ENCODE measurements around the gene PROK1.

Gene PROK1

DNA sequence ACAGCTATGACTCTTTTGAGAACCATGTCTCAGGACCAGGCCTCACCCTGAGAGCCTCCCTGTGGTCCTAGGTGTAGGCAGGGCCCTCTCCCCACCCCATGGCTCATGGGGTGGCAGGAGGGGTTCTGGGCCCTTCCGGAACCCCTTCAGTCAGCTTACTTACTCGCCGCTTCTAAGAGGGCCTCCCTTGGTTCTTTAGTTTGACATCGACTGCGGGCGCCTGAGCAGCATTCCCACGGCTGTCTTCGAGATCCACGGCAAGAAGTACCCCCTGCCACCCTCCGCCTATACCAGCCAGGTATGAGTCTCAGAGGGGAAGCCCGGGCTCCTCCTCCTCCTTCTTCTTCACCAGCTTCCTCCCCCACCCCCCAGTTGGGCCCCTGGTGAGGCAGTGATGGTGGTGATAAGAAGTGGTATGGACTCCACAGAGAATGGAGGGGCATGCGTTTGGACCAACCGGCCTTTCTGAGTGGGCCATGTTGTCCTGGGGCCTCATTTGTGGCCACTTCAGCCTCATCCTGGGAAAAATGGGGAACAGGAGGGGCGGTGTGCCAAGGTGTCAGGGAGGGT is 39.1 kb downstream of the PROK1 start:
- no peak overlapping the region for H3K4me3 ChIP-seq (ENCODE audit: low read depth, low read length)
- no peak for DNase-seq (ENCODE audit: low read depth)
- no peak for TF ChIP-seq MYC (IDR thresholded peaks at IDR 0.05; ENCODE audit: low read depth, low read length)
- TF ChIP-seq, protein P1, sequence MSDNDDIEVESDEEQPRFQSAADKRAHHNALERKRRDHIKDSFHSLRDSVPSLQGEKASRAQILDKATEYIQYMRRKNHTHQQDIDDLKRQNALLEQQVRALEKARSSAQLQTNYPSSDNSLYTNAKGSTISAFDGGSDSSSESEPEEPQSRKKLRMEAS (IDR thresholded peaks at IDR 0.05; ENCODE audit: low read depth, low read length) = no peak
- no peak for TF ChIP-seq POLR2A (IDR thresholded peaks at IDR 0.05; ENCODE audit: extremely low read depth, insufficient read length)
- TF ChIP-seq, protein P2, sequence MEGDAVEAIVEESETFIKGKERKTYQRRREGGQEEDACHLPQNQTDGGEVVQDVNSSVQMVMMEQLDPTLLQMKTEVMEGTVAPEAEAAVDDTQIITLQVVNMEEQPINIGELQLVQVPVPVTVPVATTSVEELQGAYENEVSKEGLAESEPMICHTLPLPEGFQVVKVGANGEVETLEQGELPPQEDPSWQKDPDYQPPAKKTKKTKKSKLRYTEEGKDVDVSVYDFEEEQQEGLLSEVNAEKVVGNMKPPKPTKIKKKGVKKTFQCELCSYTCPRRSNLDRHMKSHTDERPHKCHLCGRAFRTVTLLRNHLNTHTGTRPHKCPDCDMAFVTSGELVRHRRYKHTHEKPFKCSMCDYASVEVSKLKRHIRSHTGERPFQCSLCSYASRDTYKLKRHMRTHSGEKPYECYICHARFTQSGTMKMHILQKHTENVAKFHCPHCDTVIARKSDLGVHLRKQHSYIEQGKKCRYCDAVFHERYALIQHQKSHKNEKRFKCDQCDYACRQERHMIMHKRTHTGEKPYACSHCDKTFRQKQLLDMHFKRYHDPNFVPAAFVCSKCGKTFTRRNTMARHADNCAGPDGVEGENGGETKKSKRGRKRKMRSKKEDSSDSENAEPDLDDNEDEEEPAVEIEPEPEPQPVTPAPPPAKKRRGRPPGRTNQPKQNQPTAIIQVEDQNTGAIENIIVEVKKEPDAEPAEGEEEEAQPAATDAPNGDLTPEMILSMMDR (IDR thresholded peaks at IDR 0.05; ENCODE audit: low read depth, low read length) = no peak

DNA sequence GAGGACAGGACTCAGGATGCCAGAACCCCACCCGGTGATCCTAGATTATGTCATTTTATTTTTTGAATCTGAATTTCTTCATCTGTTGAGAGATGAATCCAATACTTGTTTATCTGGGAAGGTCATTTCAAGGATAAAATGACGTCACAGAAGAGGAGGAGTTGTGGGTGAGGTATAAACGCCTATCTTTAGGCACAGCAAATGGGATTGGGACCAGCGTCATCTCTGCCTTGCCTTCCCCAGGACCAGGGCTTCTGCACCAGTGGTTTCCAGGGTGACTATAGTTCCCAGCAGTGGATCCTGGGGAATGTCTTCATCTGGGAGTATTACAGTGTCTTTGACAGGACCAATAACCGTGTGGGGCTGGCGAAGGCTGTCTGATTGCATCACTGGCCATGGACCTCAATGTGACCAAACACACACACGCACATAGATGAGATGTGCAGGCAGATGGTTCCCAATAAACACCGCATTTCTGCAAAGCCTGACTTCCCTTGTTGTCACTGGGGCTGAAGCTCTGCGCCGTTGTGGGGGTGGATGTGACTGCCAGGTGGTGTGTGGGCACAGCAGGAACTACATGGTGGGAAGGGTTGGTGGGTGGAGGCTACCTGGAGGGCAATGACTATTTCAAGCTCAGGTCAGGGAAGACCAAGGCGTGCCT is 40.0 kb downstream of the PROK1 start:
- DNase-seq (ENCODE audit: low read depth) = peak; percentile 33
- no peak overlapping the region for H3K4me3 ChIP-seq (ENCODE audit: low read depth, low read length)
- TF ChIP-seq MYC (IDR thresholded peaks at IDR 0.05; ENCODE audit: low read depth, low read length) (no peak), POLR2A (IDR thresholded peaks at IDR 0.05; ENCODE audit: extremely low read depth, insufficient read length) (no peak)
- TF ChIP-seq, protein P2 (IDR thresholded peaks at IDR 0.05; ENCODE audit: low read depth, low read length) = no peak
- TF ChIP-seq, protein P1 (IDR thresholded peaks at IDR 0.05; ENCODE audit: low read depth, low read length) = no peak

DNA sequence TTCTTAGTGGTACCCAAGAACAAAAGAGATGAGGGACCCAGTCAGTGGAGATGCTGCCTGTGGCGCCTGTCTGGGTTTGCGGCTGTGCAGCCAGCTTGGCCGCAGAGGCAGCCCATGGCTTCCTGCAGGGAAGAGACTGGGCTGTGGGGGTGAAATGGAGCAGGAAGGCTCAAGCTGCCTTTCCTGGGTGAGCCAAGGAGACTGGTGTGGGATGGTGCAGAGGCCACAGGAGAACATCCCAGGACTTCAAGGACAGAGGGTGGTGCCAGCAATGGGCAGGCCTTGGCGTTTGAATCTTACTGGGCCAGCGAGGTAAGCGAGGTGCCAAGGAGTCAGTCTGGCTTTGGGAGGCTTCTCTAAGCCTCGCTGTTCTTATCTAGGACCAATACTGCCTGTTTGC is 41.6 kb downstream of the PROK1 start:
- TF ChIP-seq, protein P2 (IDR thresholded peaks at IDR 0.05; ENCODE audit: low read depth, low read length) = no peak
- no peak for DNase-seq (ENCODE audit: low read depth)
- no peak overlapping the region for H3K4me3 ChIP-seq (ENCODE audit: low read depth, low read length)

DNA sequence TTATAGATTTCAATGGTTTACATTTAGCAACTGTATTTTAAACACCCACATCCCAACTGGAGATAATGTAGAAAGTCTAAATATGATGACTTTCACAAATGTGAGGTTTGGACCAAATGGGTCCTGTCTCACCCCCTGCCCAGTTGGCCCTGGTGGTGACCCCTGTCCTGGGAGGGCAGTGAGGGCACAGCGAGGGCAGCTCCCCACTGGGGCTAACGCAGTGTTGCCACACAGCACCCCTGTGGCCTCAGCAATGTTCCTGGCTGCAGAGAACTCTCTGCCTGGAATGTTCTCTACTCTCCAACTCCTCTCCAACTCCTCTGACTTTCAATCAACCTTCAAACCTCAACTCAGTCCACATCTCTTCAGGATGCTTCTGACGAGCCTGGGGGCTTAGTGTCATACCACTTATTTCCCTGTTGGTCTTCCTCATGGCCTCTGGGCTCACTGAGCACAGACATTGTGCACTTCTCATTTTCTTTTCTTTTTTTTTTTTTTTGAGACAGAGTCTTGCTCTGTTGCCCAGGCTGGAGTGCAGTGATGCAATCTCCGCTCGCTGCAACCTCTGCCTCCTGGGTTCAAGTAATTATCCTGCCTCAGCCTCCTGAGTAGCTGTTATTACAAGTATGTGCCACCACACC is 42.2 kb downstream of the PROK1 start:
- DNase-seq (ENCODE audit: low read depth) = no peak
- no peak overlapping the region for H3K4me3 ChIP-seq (ENCODE audit: low read depth, low read length)

DNA sequence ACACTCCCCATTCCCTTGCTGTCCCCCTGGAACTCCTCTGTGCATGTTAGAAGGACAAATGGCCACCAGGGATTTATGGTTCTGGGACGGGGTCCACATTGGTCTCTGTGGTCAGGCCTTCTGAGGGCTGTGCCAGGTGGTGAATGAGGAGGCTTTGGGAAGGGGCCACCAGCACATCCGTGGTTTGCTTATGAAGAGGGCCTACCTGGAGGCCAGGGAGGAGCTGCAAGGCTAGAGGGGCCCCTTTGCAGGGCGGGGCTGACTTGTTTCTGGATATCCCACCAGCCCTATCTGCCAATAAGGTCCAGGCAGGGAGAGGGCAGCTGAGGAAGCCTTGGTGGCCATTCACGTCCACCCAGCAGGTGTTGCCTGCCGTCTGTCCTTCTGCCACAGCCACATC is 43.1 kb downstream of the PROK1 start:
- DNase-seq (ENCODE audit: low read depth) = no peak
- H3K4me3 ChIP-seq (ENCODE audit: low read depth, low read length) = no peak overlapping the region
- TF ChIP-seq POLR2A (IDR thresholded peaks at IDR 0.05; ENCODE audit: extremely low read depth, insufficient read length) (no peak), MYC (IDR thresholded peaks at IDR 0.05; ENCODE audit: low read depth, low read length) (no peak)
- TF ChIP-seq, protein P2 (IDR thresholded peaks at IDR 0.05; ENCODE audit: low read depth, low read length) = no peak
- TF ChIP-seq, protein P1 (IDR thresholded peaks at IDR 0.05; ENCODE audit: low read depth, low read length) = no peak

More for the DNA sequence above, 42.2 kb downstream of the PROK1 start:
- TF ChIP-seq, protein P1 (IDR thresholded peaks at IDR 0.05; ENCODE audit: low read depth, low read length) = no peak
- no peak for TF ChIP-seq MYC (IDR thresholded peaks at IDR 0.05; ENCODE audit: low read depth, low read length)
- TF ChIP-seq POLR2A (IDR thresholded peaks at IDR 0.05; ENCODE audit: extremely low read depth, insufficient read length) = no peak
- TF ChIP-seq, protein P2 (IDR thresholded peaks at IDR 0.05; ENCODE audit: low read depth, low read length) = no peak
